SKM-1 (cell line): ENCODE results near the gene ZNF789.
A peak's percentile ranks its signal among the peaks of the same experiment; 100 is the strongest.

Experiments
- DNase-seq: peaks from one replicate; lab custom pipeline; 2025; ENCODE audit not compliant: unreplicated experiment; lab: John Stamatoyannopoulos, UW

Gene ZNF789

GRCh38 chr7:99504281-99504602 lies 31.6 kb downstream of the ZNF789 start:
- DNase-seq, result no peak

- peak; percentile 95 for DNase-seq
Measured at GRCh38 chr7:99504603-99505323, 32.1 kb downstream of the ZNF789 start, which contains the start of gene ZKSCAN5. Gene ZKSCAN5 (plus strand): TSS chr7:99504662. CDS start chr7:99506045, 1,383 bp downstream.

GRCh38 chr7:99505324-99505662 lies 32.6 kb downstream of the ZNF789 start:
- no peak for DNase-seq

GRCh38 chr7:99514050-99514449 lies 41.4 kb downstream of the ZNF789 start:
- no peak for DNase-seq

GRCh38 chr7:99521399-99521798 lies 48.7 kb downstream of the ZNF789 start:
- no peak for DNase-seq

GRCh38 chr7:99525713-99526440 lies 53.2 kb downstream of the ZNF789 start:
- no peak for DNase-seq

GRCh38 chr7:99531354-99531765 lies 58.7 kb downstream of the ZNF789 start:
- no peak for DNase-seq

GRCh38 chr7:99535667-99536066 lies 63.0 kb downstream of the ZNF789 start:
- DNase-seq, result no peak
